K562 (cell line): ENCODE data around the gene ISCA1. TPM values are rescaled to one million over a fixed set of nuclear protein-coding genes. Genes with fewer than 3 reads are reported as not detected.

Source experiments
- BDP1 ChIP-seq: IDR thresholded peaks from 3 replicates; pipeline ENCODE4 v1.6.1; 2011; ENCODE audit not compliant: insufficient read length, insufficient read depth
- CBX5 ChIP-seq: IDR thresholded peaks from 2 replicates; pipeline ENCODE4 v1.6.1; 2014; ENCODE audit warnings: low read depth, borderline replicate concordance
- CHD1 ChIP-seq: fragments of 200-600 bp; sonication (generic); IDR thresholded peaks from one replicate; pipeline ENCODE4 v1.6.1; 2012; ENCODE audit warnings: mild to moderate bottlenecking, moderate library complexity, low read length, inconsistent platforms
- FOXJ3 ChIP-seq: sonication (generic); formaldehyde crosslinking; IDR thresholded peaks from 2 replicates; pipeline ENCODE4 v1.4.0; 2020; ENCODE audit warnings: mild to moderate bottlenecking, missing genetic modification reagents
- FOXK2 ChIP-seq, 2 experiments: fragments of 450-650 bp; IDR thresholded peaks in 1 of 2; conservative IDR thresholded peaks in 1 of 2; 2 replicates each; pipeline ENCODE4 v1.6.1; 2016; ENCODE audit warnings: low read depth in 2 of 2, mild to moderate bottlenecking in 1 of 2
- FOXM1 ChIP-seq, 2 experiments: fragments of 450-650 bp in 1 of 2; sonication (generic) in 1 of 2; formaldehyde crosslinking in 1 of 2; IDR thresholded peaks; 2 replicates each; pipeline versions ENCODE4 v1.6.1 to v1.9.0; 2017 to 2022; ENCODE audit warnings: low read depth in 2 of 2, mild to moderate bottlenecking in 2 of 2, missing genetic modification reagents in 1 of 2, moderate library complexity in 1 of 2
- HMG20B ChIP-seq: fragments of 250-450 bp; sonication (Bioruptor Pico); IDR thresholded peaks from 2 replicates; pipeline ENCODE4 v1.5.0; 2021; ENCODE audit warnings: mild to moderate bottlenecking
- PHTF2 ChIP-seq: fragments of 250-450 bp; sonication (Bioruptor Pico); IDR thresholded peaks from 2 replicates; pipeline ENCODE4 v1.5.0; 2021; ENCODE audit warnings: mild to moderate bottlenecking
- RFX7 ChIP-seq: fragments of 250-450 bp; sonication (Bioruptor Pico); IDR thresholded peaks from 2 replicates; pipeline ENCODE4 v1.5.1; 2021; ENCODE audit warnings: mild to moderate bottlenecking
- SMAD3 ChIP-seq: fragments of 450-650 bp; formaldehyde crosslinking; conservative IDR thresholded peaks from 2 replicates; pipeline ENCODE4 v1.4.0; 2020; ENCODE audit warnings: mild to moderate bottlenecking
- STAG1 ChIP-seq: sonication (generic); formaldehyde crosslinking; IDR thresholded peaks from 2 replicates; pipeline ENCODE4 v1.5.0; 2020; ENCODE audit warnings: missing genetic modification reagents, borderline replicate concordance
- TCF7 ChIP-seq: sonication (generic); IDR thresholded peaks from 2 replicates; pipeline ENCODE4 v1.6.1; 2016; ENCODE audit warnings: antibody characterized with exemption, borderline replicate concordance
- TRIM24 ChIP-seq, 2 experiments: fragments of 450-650 bp; IDR thresholded peaks; 2 replicates each; pipeline ENCODE4 v1.6.1; 2016
- YY1 ChIP-seq, 3 experiments: IDR thresholded peaks; 2 replicates each; pipeline ENCODE4 v1.6.1; 2011; ENCODE audit warnings: low read length in 2 of 3, mild to moderate bottlenecking in 2 of 3, moderate library complexity in 2 of 3, borderline replicate concordance in 1 of 3, control low read depth in 1 of 3, low read depth in 1 of 3; ENCODE audit not compliant: insufficient read depth in 3 of 3, insufficient replicate concordance in 2 of 3, control insufficient read depth in 1 of 3, insufficient read length in 1 of 3; ENCODE audit errors: extremely low read depth in 1 of 3
- polyA plus RNA-seq, 8 experiments: library from polyadenylated mRNA; depleted of rRNA in 4 of 8; stranded (reverse) in 5 of 8; unstranded in 3 of 8; fragments of >200 nt; fragmentation: Nextera tagmentation in 2 of 8; fragmentation: Illumina TruSeq in 1 of 8; extraction: Ambion mirVana in 2 of 8; extraction: Trizol in 1 of 8; gene quantifications; 2 replicates each; pipeline versions ENCODE4 v1.2.1 to v1.2.3, GENCODE V29; 2011 to 2014; ENCODE audit warnings: inconsistent platforms in 1 of 8, missing spikeins in 1 of 8
- total RNA-seq, 7 experiments: library from RNA; depleted of rRNA in 6 of 7; stranded (reverse); fragments of >200 nt in 6 of 7; fragmentation: Illumina TruSeq in 2 of 7; extraction: Trizol in 2 of 7; gene quantifications; 2 replicates each; pipeline versions ENCODE4 v1.2.1 to v1.2.3, GENCODE V29; 2011 to 2021; ENCODE audit warnings: low replicate concordance in 1 of 7
- TF ChIP-seq, protein P1 (sequence below): fragments of 450-650 bp; formaldehyde crosslinking; conservative IDR thresholded peaks from 2 replicates; pipeline ENCODE4 v1.4.0; 2022; ENCODE audit warnings: mild to moderate bottlenecking, missing genetic modification characterization
- TF ChIP-seq, protein P2 (sequence below): sonication (generic); formaldehyde crosslinking; IDR thresholded peaks from 2 replicates; pipeline ENCODE4 v1.8.1; 2023; ENCODE audit warnings: mild to moderate bottlenecking, missing genetic modification reagents
- TF ChIP-seq, protein P3 (sequence below): fragments of 200-800 bp; sonication (Bioruptor generic); IDR thresholded peaks from 2 replicates; pipeline ENCODE4 v1.6.1; 2016; ENCODE audit warnings: missing genetic modification characterization, missing compliant biosample characterization

The ISCA1 gene
- total and polyA plus RNA-seq, 9 of the 15 experiments (the other 6 are each of a cell fraction or from before 2014, with no cell fraction given) = 6.5 to 27.1 (median 20.0) TPM

DNA sequence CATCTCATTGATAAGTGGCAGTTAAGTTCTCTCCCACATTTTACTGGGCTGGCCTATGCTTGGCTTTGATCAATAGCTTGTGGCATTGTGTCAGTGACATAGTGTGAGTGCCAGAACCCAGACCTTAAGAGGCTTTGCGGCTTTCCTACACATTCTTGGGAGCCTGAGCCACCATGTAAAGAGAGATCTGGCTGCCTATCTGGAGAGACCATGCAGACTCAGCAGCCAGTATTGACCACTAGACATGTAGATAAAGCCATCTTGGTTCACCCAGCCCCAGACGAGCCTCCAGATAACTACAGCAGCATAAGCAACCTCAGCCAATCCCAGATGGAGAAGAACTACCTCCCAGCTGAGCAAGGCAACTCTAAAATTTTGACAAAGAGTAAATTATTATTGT lies 51.5 kb downstream of the ISCA1 start (continued):
- TF ChIP-seq, protein P1, sequence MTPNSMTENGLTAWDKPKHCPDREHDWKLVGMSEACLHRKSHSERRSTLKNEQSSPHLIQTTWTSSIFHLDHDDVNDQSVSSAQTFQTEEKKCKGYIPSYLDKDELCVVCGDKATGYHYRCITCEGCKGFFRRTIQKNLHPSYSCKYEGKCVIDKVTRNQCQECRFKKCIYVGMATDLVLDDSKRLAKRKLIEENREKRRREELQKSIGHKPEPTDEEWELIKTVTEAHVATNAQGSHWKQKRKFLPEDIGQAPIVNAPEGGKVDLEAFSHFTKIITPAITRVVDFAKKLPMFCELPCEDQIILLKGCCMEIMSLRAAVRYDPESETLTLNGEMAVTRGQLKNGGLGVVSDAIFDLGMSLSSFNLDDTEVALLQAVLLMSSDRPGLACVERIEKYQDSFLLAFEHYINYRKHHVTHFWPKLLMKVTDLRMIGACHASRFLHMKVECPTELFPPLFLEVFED (CRISPR knock-in tag) = no peak
- no peak for TF ChIP-seq CHD1
- TF ChIP-seq TRIM24 (IDR thresholded peaks at IDR 0.05) = peak; percentile 69 to 75; a peak in 3 of 4 replicates
- no peak for TF ChIP-seq STAG1 (CRISPR knock-in tag)
- no peak for TF ChIP-seq BDP1
- TF ChIP-seq, protein P2, sequence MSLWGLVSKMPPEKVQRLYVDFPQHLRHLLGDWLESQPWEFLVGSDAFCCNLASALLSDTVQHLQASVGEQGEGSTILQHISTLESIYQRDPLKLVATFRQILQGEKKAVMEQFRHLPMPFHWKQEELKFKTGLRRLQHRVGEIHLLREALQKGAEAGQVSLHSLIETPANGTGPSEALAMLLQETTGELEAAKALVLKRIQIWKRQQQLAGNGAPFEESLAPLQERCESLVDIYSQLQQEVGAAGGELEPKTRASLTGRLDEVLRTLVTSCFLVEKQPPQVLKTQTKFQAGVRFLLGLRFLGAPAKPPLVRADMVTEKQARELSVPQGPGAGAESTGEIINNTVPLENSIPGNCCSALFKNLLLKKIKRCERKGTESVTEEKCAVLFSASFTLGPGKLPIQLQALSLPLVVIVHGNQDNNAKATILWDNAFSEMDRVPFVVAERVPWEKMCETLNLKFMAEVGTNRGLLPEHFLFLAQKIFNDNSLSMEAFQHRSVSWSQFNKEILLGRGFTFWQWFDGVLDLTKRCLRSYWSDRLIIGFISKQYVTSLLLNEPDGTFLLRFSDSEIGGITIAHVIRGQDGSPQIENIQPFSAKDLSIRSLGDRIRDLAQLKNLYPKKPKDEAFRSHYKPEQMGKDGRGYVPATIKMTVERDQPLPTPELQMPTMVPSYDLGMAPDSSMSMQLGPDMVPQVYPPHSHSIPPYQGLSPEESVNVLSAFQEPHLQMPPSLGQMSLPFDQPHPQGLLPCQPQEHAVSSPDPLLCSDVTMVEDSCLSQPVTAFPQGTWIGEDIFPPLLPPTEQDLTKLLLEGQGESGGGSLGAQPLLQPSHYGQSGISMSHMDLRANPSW (CRISPR knock-in tag) = no peak
- TF ChIP-seq SMAD3 (CRISPR knock-in tag) = no peak
- TF ChIP-seq CBX5 = no peak
- no peak for TF ChIP-seq FOXK2 (conservative IDR thresholded peaks at IDR 0.05 in 1 of 2, IDR thresholded peaks at IDR 0.05 in 1 of 2; ENCODE audit: low read depth in 2 of 2)
- no peak for TF ChIP-seq RFX7 (CRISPR knock-in tag)
- TF ChIP-seq, protein P3, sequence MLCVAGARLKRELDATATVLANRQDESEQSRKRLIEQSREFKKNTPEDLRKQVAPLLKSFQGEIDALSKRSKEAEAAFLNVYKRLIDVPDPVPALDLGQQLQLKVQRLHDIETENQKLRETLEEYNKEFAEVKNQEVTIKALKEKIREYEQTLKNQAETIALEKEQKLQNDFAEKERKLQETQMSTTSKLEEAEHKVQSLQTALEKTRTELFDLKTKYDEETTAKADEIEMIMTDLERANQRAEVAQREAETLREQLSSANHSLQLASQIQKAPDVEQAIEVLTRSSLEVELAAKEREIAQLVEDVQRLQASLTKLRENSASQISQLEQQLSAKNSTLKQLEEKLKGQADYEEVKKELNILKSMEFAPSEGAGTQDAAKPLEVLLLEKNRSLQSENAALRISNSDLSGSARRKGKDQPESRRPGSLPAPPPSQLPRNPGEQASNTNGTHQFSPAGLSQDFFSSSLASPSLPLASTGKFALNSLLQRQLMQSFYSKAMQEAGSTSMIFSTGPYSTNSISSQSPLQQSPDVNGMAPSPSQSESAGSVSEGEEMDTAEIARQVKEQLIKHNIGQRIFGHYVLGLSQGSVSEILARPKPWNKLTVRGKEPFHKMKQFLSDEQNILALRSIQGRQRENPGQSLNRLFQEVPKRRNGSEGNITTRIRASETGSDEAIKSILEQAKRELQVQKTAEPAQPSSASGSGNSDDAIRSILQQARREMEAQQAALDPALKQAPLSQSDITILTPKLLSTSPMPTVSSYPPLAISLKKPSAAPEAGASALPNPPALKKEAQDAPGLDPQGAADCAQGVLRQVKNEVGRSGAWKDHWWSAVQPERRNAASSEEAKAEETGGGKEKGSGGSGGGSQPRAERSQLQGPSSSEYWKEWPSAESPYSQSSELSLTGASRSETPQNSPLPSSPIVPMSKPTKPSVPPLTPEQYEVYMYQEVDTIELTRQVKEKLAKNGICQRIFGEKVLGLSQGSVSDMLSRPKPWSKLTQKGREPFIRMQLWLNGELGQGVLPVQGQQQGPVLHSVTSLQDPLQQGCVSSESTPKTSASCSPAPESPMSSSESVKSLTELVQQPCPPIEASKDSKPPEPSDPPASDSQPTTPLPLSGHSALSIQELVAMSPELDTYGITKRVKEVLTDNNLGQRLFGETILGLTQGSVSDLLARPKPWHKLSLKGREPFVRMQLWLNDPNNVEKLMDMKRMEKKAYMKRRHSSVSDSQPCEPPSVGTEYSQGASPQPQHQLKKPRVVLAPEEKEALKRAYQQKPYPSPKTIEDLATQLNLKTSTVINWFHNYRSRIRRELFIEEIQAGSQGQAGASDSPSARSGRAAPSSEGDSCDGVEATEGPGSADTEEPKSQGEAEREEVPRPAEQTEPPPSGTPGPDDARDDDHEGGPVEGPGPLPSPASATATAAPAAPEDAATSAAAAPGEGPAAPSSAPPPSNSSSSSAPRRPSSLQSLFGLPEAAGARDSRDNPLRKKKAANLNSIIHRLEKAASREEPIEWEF (CRISPR knock-in tag) = no peak
- TF ChIP-seq FOXM1 (IDR thresholded peaks at IDR 0.05; ENCODE audit: low read depth) = 0 out of 2 replicates have a peak, but pooled peaks have one; percentile 22
- no peak for TF ChIP-seq FOXM1 (CRISPR knock-in tag; IDR thresholded peaks at IDR 0.05; ENCODE audit: low read depth)
- no peak for TF ChIP-seq TCF7
- TF ChIP-seq HMG20B = no peak
- peak in 1 of 3 experiments; percentile 13 for TF ChIP-seq YY1 (IDR thresholded peaks at IDR 0.05; ENCODE audit: borderline replicate concordance in 1 of 3, control insufficient read depth in 1 of 3, extremely low read depth in 1 of 3, insufficient read depth in 3 of 3, insufficient read length in 1 of 3, insufficient replicate concordance in 2 of 3, low read depth in 1 of 3, low read length in 2 of 3)
- no peak for TF ChIP-seq FOXJ3 (CRISPR knock-in tag)
- no peak for TF ChIP-seq PHTF2 (CRISPR knock-in tag)
